KOPT-K1 (cell line): ENCODE results near the gene OSGEP.
"Not testable (repeated sequence)": the region's sequence is repeated elsewhere in the genome, so short reads cannot be mapped to it uniquely, and the experiment has no call there.

Source experiments
- H3K27ac ChIP-seq: fragments of 200-600 bp; sonication (generic); 2 replicates; pipeline ENCODE4 v1.5.1; 2016; ENCODE audit warnings: antibody characterized with exemption, mild to moderate bottlenecking, low read depth, low read length; ENCODE audit not compliant: poor library complexity, severe bottlenecking
- H3K36me3 ChIP-seq: fragments of 200-600 bp; sonication (generic); 2 replicates; pipeline ENCODE4 v1.5.1; 2017; ENCODE audit warnings: antibody characterized with exemption, mild to moderate bottlenecking, low read length, moderate library complexity; ENCODE audit not compliant: insufficient read depth
- H3K9me3 ChIP-seq: fragments of 200-600 bp; sonication (generic); 2 replicates; pipeline ENCODE4 v1.5.1; 2017; ENCODE audit warnings: antibody characterized with exemption, low read length, mild to moderate bottlenecking; ENCODE audit not compliant: insufficient read depth, poor library complexity, severe bottlenecking

The OSGEP gene

GRCh38 chr14:20455355-20456300 is 1.0 kb upstream of the OSGEP start:
- Histone ChIP-seq H3K36me3 (peaks cover 67% of the 10 kb centered on the region), H3K27ac (peak overlapping the region; percentile 95), H3K9me3 (no peaks in the 10 kb centered on the region)

GRCh38 chr14:20452831-20453230 is 1.8 kb downstream of the OSGEP start:
- H3K9me3 ChIP-seq, H3K27ac ChIP-seq: not testable (repeated sequence)
- H3K36me3 ChIP-seq, result peaks cover 70% of the 10 kb centered on the region

- H3K36me3 ChIP-seq, result peaks cover 76% of the 10 kb centered on the region
- H3K9me3 ChIP-seq, result no peaks in the 10 kb centered on the region
- no peak overlapping the region for H3K27ac ChIP-seq
These were observed 7.7 kb downstream of the OSGEP start for GRCh38 chr14:20446889-20447288.

GRCh38 chr14:20443650-20444049 is 11.0 kb downstream of the OSGEP start:
- H3K27ac ChIP-seq, H3K9me3 ChIP-seq: not testable (repeated sequence)
- peaks cover 44% of the 10 kb centered on the region for H3K36me3 ChIP-seq

- no peaks in the 10 kb centered on the region for H3K9me3 ChIP-seq
- H3K27ac ChIP-seq, result peak overlapping the region; percentile 35
- H3K36me3 ChIP-seq, result peaks cover 22% of the 10 kb centered on the region
These were observed 13.2 kb downstream of the OSGEP start for GRCh38 chr14:20441461-20441860.

- Histone ChIP-seq H3K36me3 (peaks cover 16% of the 10 kb centered on the region), H3K9me3 (no peaks in the 10 kb centered on the region), H3K27ac (peak overlapping the region; percentile 35)
These were observed 13.7 kb downstream of the OSGEP start for GRCh38 chr14:20440882-20441281.

GRCh38 chr14:20440465-20440864 is 14.1 kb downstream of the OSGEP start:
- no peaks in the 10 kb centered on the region for H3K9me3 ChIP-seq
- peak overlapping the region; percentile 35 for H3K27ac ChIP-seq

GRCh38 chr14:20438664-20439063 is 15.9 kb downstream of the OSGEP start:
- Histone ChIP-seq H3K9me3 (no peaks in the 10 kb centered on the region), H3K27ac (no peak overlapping the region), H3K36me3 (no peaks in the 10 kb centered on the region)

More at GRCh38 chr14:20440465-20440864, 14.1 kb downstream of the OSGEP start:
- H3K36me3 ChIP-seq, result peaks cover 12% of the 10 kb centered on the region

GRCh38 chr14:20436363-20436755 is 18.3 kb downstream of the OSGEP start:
- no peaks in the 10 kb centered on the region for H3K9me3 ChIP-seq
- no peaks in the 10 kb centered on the region for H3K36me3 ChIP-seq
- H3K27ac ChIP-seq, result no peak overlapping the region

GRCh38 chr14:20435582-20436362 is 18.8 kb downstream of the OSGEP start, which contains the start of gene KLHL33:
TSS of gene KLHL33 (minus strand) at chr14:20436166. CDS start at chr14:20435811, 355 bp downstream.
- Histone ChIP-seq H3K36me3 (no peaks in the 10 kb centered on the region), H3K27ac (no peak within 1 kb of the TSS), H3K9me3 (no peaks in the 10 kb centered on the region)

GRCh38 chr14:20434701-20435581 is 19.7 kb downstream of the OSGEP start:
- H3K27ac ChIP-seq, result no peak overlapping the region
- H3K36me3 ChIP-seq, result no peaks in the 10 kb centered on the region

GRCh38 chr14:20429801-20430669 is 24.6 kb downstream of the OSGEP start:
- no peaks in the 10 kb centered on the region for H3K9me3 ChIP-seq
- H3K27ac ChIP-seq, result peak overlapping the region; percentile 97
- no peaks in the 10 kb centered on the region for H3K36me3 ChIP-seq

More at GRCh38 chr14:20434701-20435581, 19.7 kb downstream of the OSGEP start:
- H3K9me3 ChIP-seq, result no peaks in the 10 kb centered on the region

- Histone ChIP-seq H3K36me3 (no peaks in the 10 kb centered on the region), H3K27ac (peak overlapping the region; percentile 97), H3K9me3 (no peaks in the 10 kb centered on the region)
These were observed 25.8 kb downstream of the OSGEP start for GRCh38 chr14:20428802-20429201.

GRCh38 chr14:20428010-20428365 is 26.6 kb downstream of the OSGEP start:
- no peaks in the 10 kb centered on the region for H3K36me3 ChIP-seq
- H3K27ac ChIP-seq, result peak overlapping the region; percentile 97
- H3K9me3 ChIP-seq, result no peaks in the 10 kb centered on the region
